Right ventricle myocardium superior (tissue), 1 donor: ENCODE data around the gene NOL12. TPM values are rescaled to one million over a fixed set of nuclear protein-coding genes. Genes with fewer than 3 reads are reported as not detected.
A peak's percentile ranks its signal among the peaks of the same experiment; 100 is the strongest.

Experiments used
- ATAC-seq: fragments of 200-7000 bp; cut with Tn5 transposase; one replicate; pipeline ENCODE4 v1.9.1; 2020; ENCODE audit warnings: mild to moderate bottlenecking; ENCODE audit not compliant: poor library complexity
- DNase-seq: peaks from one replicate; pipeline ENCODE4 v3.0.0-alpha.2; 2020
- intact Hi-C: fragments of 100-400 bp; cut with DNase I; formaldehyde crosslinking; loops from one replicate; pipeline ENCODE4 v1.11.2; 2022
- total RNA-seq: library from RNA; stranded (reverse); fragmentation: NEBNext Ultra II Directional; extraction: Animal tissue kit (Norgen Biotek cat#: 25700); gene quantifications from one replicate; pipeline ENCODE4 v1.2.1, GENCODE V29; 2021
- donor health status: DM: no; HTN: yes; CAD: no; lungs with severe emphysema.

NOL12 gene
- total RNA-seq, 1 donor from 2014 or later, result 14.3 TPM

DNA sequence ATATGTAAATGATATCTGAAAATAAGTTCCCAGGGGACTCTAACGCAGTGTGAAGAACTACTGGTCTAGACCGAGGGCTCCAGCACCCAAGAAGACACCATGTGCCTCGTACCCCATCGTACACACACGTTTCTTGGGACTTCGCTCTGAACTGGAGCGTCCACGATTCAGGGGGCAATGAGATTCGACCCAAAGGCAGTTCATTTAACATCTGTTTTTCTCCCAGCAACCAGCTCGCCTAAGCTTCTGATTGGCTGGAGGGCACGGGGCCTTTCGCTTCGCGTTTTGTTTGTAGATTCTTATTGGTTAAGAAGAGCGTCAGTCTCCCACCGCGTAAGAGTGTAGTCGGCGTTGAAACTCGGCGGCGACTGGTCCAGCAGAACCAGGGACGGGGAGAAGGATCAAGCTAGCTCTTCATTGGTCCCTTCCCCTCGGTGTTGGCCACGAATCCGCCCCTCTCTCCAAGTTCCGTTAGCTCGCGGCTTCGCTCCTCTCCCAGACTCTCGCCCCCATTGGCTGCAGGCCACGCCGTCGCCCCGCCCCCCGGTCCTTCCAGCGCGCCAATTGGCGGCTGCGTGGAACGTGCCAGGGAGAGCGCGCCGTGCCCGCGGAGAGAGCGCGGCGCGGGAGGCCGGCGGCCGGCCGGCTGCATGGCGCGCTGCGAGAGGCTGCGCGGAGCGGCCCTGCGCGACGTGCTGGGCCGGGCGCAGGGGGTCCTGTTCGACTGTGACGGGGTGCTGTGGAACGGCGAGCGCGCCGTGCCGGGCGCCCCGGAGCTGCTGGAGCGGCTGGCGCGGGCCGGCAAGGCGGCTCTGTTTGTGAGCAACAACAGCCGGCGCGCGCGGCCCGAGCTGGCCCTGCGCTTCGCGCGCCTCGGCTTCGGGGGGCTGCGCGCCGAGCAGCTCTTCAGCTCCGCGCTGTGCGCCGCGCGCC lies 27.7 kb upstream of the NOL12 start, which contains the start of gene PDXP:
Gene PDXP, plus strand, starts transcription at position 591 of the 933 bp plus-strand sequence. Its CDS starts 60 bp downstream, at position 651.
- ATAC-seq (peak; percentile 95), DNase-seq (peak; percentile 99)
- intact Hi-C loops, result no loop called here

DNA sequence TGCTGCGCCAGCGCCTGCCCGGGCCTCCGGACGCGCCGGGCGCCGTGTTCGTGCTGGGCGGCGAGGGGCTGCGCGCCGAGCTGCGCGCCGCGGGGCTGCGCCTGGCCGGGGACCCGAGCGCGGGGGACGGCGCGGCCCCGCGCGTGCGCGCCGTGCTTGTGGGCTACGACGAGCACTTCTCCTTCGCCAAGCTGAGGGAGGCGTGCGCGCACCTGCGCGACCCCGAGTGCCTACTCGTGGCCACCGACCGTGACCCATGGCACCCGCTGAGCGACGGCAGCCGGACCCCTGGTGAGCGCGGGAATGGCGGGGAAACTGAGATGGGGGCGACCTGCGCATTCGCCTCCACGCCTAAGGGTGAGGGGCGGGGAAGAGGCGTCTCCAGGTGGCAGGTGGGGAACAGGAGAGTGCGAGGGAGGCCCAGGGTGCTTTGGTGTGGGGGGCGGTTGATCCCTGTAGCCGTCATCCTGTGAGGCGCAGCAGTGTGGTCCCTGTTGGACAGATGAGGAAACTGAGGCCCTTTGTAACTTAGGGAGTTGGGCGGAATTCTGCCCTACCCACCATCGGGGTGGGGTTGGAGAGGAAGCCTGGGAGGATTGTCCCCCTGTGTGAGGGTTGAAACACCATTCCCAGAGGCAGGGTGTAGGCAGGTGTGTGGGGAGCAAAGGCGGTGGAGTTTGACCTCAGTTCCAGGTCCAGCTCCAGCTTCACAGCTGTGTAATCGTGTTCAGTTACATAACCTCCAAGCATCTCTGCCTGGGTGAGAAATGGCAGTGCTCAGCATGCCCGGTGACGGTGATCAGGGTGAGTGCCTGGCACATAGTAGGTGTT lies 26.9 kb upstream of the NOL12 start:
- no peak for ATAC-seq
- intact Hi-C loops, result no loop called here
- DNase-seq, result no peak

DNA sequence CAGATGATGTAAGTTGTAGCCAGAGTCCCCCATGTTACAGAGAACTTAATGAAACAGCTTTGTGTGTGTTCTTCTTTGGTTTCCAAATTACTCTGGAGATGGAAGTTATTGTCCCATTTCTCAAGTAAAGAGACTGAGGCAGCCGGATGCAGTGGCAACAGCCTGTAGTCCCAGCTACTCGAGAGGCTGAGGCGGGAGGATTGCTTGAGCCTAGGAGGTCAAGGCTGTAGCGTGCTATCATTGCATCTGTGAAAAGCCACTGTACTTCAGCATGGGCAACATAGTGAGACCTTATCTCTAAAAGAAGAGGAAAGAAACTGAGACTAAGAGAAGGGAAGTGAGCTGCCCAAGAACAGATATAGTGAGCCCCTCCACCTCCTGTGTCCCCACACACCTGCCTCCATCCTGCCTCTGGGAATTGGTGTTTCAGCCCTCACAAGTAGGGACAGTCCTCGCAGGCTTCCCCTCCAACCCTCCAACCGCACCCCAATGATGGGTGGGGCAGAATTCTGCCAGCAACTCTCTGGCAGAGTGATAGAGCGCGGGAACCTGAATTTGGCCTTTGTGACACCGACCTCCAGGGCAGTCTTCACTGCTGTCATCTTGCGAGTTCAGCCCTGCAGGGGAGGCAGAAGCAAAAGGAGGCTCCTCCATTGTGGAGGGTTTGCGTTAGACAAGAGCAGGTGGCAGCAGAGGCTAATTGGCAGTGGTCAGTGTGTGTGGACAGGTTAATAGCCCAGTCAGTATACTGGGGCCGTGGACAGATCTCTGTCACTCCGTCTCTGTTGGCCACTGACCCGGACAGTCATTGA lies 26.0 kb upstream of the NOL12 start:
- intact Hi-C loops, result no loop called here
- ATAC-seq (no peak), DNase-seq (no peak)

DNA sequence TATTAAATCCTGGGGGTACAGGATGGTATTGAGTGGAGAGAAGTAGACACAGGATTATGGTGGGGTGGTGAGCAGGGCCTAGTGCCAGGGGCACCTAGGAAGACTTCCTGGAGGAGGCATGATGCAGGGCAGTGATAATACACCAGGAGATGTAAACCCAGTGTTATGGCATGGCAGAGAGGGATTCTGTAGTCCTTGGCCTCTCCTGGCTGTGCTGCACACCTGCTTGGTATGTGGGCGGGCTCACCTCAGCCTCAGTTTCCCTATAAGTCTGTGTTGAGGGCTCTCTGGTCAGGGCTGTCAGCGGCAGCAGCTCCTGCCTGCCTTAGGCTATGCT lies 25.5 kb upstream of the NOL12 start:
- intact Hi-C loops, result no loop called here
- ATAC-seq (no peak), DNase-seq (no peak)

DNA sequence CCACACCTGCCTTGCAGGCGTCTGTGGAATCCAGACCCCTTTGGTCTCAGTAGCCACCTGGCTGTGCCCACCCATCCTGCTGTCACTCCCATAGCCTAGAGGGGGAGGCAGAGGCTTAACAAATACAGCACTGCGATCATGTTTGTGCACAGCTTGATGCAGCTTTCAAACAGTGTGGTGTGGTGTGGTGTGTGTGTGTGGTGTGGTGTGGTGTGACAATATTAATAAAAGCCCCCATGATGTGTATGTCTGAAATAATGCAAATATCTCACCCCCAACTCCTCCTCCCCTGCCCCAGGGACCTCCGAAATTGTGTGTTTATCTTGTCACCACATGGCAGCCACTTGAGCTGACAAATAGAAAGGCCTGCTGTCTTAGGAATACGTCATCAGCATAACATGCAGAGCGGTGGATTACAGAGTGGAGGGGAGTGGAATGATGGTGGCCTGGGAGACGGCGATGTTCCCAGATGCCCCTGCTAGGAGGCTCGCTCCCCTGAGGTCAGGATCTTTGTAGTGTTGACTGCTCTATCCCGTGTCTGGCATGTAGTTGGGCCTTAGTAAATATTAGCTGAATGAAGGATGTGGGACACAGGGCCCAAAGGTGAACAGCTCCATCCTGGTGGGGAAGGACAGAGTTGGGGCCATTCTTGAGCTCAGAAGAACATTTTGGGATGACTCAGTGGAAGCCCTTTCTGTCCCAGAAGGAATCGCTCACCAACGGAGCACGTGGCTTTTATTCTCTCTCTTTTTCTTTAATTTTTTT lies 24.8 kb upstream of the NOL12 start:
- intact Hi-C loops, result no loop called here
- ATAC-seq (peak; percentile 36), DNase-seq (no peak)

DNA sequence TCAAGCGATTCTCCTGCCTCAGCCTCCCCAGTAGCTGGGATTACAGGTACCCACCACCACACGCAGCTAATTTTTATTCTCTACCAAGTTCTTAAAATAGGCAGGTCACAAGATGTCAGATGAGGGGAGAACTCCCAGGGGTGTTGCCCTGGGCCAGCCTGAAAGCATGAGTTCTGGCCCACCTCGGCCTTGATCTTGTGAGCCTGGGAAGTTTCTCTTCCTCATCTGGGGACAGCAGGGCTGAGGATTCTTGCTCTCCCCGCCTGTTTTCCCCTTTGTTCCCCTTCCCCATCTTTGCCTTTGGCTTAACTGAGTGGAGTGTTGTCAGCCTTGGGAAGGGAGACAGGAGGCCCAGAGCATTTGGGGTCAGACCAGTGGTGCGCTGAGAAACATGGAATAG lies 24.1 kb upstream of the NOL12 start:
- intact Hi-C loops, result no loop called here
- ATAC-seq, result no peak
- DNase-seq, result no peak

DNA sequence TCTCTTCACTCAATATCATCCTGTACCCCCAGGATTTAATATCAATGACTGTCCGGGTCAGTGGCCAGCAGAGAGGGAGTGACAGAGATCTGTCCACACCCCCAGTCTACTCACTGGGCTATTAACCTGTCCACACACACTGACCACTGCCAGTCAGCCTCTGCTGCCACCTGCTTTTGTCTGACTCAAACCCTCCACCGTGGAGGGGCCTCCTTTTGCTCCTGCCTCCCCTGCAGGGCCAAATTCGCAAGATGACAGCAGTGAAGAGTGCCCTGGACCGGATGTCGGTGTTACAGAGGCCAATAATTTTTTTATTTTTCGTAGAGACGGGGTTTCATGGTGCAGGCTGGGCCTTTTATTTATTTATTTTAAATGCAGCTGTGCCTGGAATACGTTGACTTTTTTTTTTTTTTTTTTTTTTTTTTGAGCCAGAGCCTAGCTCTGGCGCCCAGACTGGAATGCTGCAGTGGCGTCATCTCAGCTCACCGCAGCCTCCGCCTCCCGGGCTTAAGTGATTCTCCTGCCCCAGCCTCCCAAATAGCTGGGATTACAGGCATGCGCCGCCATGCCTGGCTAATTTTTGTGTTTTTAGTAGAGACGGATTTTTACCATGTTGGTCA lies 22.5 kb upstream of the NOL12 start:
- DNase-seq, result no peak
- intact Hi-C loops, result no loop called here
- ATAC-seq, result no peak

DNA sequence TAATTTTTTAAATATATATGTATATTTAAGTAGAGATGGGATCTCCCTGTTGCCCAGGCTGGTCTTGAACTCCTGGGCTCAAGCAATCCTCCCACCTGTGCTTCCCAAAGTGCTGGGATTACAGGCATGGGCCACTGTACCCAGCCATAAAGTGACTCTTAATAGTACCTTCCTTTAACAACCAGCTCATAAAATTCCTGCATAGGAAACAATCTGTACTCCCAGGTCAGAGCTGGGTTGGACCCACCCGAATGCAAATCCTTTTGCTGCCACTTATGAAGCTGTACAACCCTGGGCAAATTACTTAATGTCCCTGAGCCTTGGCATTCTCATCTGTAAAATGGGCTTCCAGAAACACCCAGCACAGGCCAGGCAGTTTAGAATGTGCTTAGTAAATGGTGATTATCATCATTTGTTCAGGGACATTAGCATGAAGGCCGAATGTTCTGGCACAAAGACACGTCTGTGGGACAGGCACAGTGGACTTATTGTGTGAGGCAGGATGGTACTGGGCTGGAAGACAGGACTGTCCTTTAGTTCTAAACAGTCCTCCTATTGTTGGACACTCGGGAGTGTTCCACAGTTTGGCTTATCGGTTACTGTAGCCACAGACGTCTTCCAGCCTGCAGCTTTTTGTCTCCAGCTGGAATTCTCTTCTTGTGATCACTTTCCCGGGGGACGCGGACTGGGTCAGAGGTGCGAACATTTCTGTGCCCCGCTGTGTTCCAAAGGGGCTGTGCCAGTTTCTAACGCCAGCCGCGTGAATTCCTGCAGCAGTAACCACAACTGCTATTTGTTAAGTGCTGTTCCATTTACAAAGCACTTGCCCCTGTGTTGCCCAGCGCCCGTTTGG lies 21.7 kb upstream of the NOL12 start:
- DNase-seq (no peak), ATAC-seq (no peak)
- intact Hi-C loops, result no loop called here

DNA sequence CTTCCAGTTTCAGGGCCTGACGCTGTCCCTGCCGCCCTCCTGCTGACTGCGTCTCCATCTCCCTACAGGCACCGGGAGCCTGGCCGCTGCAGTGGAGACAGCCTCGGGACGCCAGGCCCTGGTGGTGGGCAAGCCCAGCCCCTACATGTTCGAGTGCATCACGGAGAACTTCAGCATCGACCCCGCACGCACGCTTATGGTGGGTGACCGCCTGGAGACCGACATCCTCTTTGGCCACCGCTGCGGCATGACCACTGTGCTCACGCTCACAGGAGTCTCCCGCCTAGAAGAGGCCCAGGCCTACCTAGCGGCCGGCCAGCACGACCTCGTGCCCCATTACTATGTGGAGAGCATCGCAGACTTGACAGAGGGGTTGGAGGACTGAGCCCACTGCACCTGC lies 20.7 kb upstream of the NOL12 start:
- DNase-seq (no peak), ATAC-seq (no peak)
- intact Hi-C loops, result no loop called here

DNA sequence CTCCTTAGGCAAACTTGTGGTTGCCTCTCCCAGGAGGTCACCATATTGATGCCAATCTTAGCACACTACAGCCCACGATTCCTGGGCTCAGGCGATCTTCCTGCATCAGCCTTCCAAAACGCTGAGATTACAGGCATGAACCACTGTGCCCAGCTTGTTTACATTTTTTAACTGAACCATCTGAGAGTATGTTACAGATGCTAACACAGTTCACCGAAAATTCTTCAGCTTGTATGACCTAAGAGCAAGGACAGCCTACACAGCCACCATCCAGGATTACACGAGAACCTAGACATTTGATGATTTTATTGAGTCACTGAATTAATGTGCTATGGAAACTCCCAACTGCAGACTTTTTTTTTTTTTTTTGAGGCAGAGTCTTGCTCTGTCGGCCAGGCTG lies 16.6 kb upstream of the NOL12 start:
- DNase-seq (no peak), ATAC-seq (no peak)
- intact Hi-C loops, result no loop called here

DNA sequence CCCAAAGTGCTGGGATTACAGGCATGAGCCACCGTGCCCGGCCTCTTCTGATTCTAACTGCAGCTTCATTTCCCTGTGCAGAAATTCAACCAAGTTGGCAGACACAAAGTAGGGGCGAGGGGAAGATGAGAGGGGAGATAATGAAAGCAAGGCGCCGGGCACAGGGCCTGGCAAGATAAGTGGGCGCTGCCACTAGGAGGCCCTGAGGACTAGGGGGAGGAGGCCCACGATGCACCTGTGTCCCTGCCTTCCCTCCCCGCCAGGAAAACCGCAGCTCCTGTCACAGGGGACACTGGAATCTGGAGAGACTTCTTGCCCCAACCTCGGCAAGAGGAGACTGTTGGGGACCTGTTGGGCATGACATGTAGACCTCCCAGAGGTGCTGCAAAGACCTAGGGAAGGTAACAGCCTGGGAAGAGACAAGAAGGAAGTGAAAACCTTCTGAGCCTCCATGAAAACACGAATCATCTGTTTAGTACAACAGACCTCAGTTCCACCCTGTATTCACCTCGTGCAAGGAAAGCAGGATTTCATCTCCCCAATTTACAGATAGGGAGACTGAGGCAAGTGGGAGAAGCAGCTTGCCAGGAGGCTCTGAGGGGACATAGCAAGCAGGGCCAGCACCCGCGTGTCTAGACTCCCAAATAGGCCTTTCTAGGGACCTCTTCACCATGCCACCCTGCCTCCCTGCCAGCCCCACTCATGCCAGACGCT lies 13.8 kb upstream of the NOL12 start:
- intact Hi-C loops, result no loop called here
- ATAC-seq (no peak), DNase-seq (no peak)

DNA sequence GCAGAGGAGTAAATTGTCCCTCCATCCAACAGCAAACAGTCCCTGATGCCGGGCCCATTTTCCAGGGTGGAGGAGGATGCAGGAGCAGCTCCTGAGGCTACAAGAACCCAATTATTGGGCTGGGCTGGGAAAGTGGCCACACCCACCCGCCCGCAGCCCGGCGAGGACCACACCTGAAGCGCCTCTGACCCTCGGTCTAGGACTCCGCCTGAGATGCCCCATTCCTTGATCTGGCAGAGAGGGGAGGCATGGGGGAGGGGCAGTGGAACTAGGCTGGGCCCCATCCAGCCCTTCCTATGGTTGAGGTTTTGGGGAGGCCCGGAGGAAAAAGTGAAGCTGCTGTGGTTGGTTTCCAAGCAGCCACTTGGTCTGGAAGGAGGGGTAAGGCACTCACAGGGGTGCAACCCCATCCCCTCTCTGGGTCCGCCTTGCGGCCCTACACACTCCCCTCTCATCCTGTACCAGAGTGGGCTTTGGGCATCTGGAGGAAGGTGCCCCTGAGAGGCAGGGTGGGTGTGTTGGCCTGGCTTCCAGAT lies 13.2 kb upstream of the NOL12 start:
- ATAC-seq, result no peak
- DNase-seq, result no peak
- intact Hi-C loops, result no loop called here

DNA sequence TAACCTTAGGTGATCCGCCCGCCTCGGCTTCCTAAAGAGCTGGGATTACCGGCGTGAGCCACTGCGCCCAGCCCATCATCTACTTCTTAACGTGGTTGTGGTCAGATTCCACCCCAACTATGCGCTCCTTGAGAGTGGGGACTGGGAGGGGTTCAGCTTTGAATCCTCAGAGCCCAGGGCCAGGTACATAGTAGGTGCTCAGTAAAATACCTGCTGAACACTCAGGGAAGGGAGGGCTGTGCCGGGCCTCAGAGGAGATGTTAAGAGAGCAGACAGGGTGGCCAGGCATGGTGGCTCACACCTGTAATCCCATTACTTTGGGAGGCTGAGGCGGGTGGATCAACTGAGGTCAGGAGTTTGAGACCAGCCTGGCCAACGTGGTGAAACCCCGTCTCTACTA lies 11.9 kb upstream of the NOL12 start:
- DNase-seq, result no peak
- ATAC-seq, result no peak
- intact Hi-C loops, result no loop called here

DNA sequence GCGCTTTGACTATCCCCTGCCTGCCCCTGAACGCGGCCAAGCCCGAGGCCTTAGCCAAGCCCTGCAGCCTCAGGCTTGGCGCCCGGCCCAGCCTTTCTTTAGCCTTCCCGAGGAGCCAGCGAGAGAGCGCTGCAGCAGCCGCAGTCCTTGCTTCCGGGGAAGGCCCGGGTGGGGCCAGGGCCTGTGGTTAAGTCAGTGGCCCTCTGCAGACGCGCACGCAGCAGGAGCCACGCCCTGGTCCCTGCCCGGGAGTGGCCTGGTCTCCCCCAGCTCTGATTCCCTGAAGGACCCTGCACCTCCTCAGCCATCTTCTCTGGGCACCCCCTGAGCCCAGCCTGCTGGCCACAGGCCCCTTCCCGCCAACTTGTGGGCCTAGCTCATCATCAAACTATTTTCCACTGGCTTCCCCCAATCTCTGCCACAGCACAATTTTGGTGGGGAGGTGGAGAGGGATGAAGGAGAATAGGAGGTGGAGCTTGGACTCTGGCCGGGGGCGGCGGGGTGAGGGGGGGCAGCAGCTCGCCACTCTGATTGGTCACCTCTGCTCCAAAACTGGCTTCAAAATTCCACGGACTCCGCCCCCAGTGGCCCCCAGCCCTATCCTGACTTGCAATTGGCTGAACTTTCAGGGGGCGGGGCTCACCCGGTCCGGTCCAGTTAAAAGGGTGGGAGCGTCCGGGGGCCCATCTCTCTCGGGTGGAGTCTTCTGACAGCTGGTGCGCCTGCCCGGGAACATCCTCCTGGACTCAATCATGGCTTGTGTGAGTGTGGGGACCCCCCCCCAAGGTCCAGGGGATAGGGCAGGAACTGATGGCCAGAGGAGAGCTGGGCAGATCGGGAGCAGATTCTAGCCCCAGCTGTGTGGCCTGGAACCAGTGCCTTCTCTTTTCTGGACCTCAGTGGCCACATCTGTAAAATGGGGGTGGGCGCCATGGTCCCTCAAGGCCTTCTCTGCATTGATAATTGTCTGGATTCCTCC lies 10.9 kb upstream of the NOL12 start, which contains the start of gene LGALS1:
Gene LGALS1, plus strand, starts transcription at position 686 of the 979 bp plus-strand sequence. Its CDS starts 67 bp downstream, at position 753.
- intact Hi-C loops, result no loop called here
- peak; percentile 88 for ATAC-seq
- peak; percentile 99 for DNase-seq
